Measurements from ENCODE around the gene LY6G6D.
A peak's percentile ranks its signal among the peaks of the same experiment; 100 is the strongest.

Gene LY6G6D, protein sequence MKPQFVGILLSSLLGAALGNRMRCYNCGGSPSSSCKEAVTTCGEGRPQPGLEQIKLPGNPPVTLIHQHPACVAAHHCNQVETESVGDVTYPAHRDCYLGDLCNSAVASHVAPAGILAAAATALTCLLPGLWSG

DNA sequence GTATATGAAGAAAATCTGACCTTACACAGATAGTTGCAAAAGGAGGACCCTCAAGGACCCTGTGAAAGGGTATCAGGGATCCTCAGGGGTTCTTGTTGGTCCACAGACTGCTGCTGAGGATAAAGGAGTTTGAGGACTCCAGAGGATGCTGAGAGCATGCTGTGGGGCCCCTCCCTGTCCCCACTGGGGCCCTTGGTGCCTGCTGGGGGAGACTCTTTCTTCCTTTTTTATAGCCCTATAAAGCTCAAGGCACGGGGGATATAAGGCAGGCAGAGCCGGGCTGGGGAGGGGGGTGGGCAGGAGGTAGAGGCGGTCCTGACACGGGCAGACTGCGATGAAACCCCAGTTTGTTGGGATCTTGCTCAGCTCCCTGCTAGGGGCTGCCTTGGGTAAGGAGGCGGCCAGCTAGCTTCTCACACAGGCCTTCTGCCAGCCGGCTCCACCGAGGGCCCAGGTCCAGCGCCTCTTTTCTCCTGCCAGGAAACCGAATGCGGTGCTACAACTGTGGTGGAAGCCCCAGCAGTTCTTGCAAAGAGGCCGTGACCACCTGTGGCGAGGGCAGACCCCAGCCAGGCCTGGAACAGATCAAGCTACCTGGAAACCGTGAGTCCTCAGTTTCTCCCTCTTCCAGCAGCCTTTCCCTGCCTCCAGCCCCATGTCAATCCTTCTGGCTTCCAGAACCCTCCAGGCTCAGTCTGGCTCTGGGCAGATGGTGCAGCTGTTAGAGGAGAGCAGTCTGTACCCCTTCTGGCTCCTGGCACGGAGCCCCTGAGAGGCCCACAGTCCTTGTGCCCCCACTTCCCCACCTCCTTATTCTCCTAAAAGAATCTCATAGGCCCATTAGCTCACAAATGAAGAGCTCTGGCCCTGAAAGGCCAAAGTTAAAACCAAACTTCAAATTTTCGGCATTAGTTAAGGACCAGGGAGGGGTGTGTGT is at the start of gene LY6G6D:
TSS of gene LY6G6D (plus strand) at position 327 of the 937 bp plus-strand sequence. CDS start at position 335, 8 bp downstream.
- no peak for DNase-seq

GRCh38 chr6:31665501-31666336 is 49.4 kb upstream of the LY6G6D start, which contains the start of gene CSNK2B:
TSS of gene CSNK2B (plus strand) at chr6:31666080. CDS start at chr6:31666832, 752 bp downstream.
- DNase-seq: peak; percentile 99

GRCh38 chr6:31666337-31666965 is 48.7 kb upstream of the LY6G6D start:
- no peak for DNase-seq

GRCh38 chr6:31669676-31670075 is 45.5 kb upstream of the LY6G6D start, which contains the start of gene LY6G5B:
TSS of gene LY6G5B (plus strand) at chr6:31669976. CDS start at chr6:31670951, 975 bp downstream.
- no peak for DNase-seq

GRCh38 chr6:31676322-31676903 is 38.7 kb upstream of the LY6G6D start:
- no peak for DNase-seq

- no peak for DNase-seq
Observed at GRCh38 chr6:31676904-31677303, 38.2 kb upstream of the LY6G6D start.

- no peak for DNase-seq
Observed at GRCh38 chr6:31677955-31678354, 37.2 kb upstream of the LY6G6D start.

- DNase-seq: peak; percentile 60
Observed at GRCh38 chr6:31680226-31681134, 34.7 kb upstream of the LY6G6D start, which contains the start of gene LY6G5C. TSS of gene LY6G5C (minus strand) at chr6:31681067. CDS start at chr6:31680373, 694 bp downstream.

DNA sequence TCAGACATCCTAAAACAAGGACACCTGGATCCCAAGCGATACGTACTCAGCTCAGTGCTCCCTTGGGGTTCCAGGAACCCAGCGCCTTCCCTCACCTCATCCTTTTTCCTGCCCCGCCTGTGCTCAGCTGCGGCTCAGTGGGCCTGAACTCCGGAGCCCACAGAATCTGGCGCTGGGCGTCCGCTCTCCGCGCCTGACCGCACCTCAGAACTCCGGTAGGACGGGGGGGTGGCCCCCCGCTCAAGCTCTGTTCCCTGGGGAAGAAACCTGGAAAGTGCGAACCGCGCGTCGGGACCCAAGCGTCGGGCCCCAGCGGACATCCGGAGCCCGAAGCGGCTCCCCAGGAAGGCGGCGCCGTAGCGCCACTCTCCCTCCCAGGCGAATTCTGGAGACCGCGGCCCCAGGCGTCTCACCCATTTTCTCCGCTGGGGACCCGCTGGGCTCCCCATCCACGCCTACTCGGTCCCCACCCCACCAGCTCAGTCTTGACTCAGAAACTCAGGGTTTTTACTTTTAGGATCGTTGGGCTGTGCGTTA is 33.9 kb upstream of the LY6G6D start:
- DNase-seq: peak; percentile 48

- DNase-seq: no peak
Observed at GRCh38 chr6:31683591-31683990, 31.6 kb upstream of the LY6G6D start.

DNA sequence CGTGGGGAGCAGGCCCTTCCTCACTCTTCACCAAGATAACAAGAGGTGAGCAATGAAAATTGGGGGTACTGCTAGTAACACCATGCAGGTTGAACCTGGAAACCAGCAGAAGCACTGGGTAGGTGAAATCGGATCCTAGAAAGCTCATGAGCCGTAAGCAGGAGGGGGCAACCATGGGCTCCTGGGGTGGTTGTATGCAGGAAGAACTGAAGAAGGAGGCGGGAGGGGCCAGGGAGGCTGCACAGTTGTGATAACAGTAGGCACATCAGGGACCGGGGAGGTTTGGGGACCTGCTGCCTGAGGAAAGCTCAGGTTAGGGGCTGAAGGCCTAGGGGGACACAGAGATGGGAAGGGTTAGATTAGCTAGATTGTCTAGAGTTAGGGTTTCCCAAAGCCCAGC is 28.7 kb upstream of the LY6G6D start:
- no peak for DNase-seq

DNA sequence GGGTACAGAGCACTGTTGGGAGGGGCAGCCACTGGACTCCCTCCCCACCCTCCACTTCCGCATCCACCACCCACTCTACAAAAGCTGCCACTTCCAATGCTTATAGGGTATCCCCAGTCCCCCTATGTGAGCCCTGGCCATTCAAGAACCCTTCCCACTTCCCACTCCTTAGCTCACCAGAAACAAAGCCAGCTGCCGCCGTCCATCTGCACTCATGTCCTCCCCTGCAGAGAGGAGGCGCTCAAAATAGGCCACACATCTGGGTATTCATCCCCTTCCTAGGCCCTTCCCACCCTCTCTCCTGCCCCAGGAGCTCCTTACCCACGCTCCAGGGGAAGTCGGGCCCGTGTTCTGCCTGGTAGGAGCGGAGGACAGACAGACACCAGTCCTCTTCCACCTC is 27.8 kb upstream of the LY6G6D start:
- DNase-seq: no peak

DNA sequence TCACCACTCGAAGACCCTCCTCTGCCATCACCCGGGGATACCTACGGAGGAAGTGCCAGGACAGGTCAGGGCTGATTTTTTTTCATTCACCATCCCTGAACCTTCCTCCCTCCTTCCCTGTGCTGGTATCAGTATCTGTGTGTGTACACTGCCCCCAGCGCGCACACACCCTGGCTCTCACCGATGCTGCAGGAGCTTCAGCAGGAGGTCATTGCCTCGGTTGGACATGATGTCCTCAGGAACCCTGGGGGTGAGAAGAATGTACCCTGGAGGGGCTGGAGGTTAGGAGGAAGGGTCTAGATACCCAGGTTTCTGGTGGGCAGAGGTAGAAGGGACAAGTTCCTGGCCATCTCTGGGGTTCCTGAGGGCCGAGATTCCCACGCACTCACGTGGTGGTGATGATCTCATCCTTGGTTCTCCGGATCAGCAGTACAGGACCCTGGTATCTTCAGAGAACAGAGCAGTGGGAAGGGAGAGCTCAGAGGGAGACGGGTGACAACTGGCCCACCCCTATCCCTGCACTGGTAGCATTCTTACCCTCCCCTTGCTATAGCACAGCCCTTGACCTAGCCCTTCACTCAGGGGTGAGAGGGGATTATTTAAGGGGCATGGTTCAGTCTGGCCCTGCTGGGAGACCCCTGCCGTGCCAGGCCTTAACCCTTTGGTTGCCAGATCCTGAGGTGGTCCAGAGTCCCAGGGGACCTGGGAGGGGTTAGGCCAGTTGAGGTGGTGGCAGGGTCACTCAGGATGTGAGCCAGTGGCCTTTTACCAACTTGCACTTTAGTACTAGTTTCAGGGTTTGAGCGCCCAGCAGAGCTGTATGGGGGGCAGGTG is 27.1 kb upstream of the LY6G6D start:
- no peak for DNase-seq

- no peak for DNase-seq
Observed at GRCh38 chr6:31689249-31690110, 25.7 kb upstream of the LY6G6D start.

DNA sequence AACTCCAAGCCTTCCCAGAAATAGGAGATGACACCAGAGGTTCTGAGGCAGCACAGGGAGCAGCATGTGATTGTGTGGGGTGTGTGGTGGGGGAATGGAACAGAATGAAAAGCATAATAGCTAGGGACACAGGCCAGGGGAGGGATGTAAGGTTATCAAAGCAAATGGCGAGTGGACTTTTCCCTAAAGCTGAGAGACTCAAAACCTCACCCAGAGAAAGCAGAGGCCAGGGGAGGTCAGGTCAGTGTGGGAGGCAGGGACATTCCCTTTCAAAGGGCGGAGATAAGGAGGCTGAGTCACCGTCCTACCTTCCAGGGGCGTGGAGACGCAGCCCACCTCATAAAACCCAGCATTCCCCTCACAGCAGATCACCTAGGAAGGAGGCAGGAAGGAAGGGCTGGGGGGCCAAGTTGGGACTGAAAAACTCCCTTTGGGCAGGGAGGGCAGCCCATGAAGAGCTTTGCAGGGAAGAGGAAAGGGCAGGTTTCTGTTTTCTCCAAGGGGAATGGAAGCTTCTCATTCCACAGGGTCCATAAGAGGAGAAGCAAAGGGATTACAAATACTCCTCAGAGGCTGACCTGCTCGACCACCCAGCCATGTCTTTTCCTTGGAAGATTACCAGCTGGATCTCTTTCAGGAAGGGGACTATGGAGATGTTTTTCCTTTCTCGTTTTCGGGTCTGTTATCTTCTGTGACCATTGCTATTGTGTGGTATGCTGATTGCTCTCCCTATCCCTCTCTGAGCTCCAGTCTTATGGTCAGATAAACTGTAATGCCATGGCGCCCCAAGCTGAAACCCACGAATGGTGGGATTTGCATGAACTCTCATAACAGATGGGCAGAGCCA is 24.7 kb upstream of the LY6G6D start:
- no peak for DNase-seq

GRCh38 chr6:31691078-31691463 is 24.1 kb upstream of the LY6G6D start:
- no peak for DNase-seq

DNA sequence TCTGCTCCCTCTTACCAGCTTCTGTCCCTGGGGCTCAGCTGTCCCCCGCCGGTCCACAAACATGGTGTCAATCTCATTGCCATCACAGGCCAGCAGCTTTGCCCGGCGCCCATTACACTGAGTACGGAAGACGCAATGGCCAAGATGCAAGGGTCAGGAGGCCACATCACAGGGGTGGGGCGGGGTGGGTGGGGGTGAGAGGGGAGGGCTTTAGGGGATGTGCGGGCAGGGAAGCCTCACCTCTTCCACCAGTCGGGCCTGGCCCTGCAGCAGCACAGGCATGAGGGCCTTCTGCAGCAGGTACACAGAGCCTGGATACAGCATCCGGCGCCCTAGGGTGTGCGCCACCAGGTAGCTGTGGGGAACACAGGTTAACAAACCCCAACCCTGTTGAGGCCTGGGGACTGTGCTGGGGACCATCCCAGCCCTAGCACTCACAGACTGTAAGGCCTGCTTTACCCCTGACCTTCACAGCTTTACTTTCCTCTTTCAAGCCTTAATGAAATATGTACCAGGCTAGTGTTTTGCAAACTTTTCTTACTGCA is 23.5 kb upstream of the LY6G6D start:
- DNase-seq: no peak

DNA sequence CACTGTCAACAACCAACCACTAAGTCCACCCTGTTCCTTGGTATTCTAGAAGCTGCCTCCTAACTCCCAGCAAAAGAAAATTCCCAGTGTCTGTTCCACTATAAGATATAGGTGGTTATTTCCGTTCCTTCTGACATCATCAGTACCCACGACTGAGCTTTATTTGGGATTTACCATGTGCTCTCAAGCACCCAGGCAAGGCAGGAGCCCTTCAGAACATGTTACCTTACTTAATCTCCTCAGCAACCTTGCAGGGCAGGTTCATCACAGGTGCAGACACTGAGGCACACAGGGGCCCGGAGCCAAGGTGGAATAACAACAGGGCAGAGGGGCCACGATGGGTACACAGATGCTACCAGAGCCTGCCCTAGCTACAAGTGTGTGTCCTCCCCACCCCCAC is 22.8 kb upstream of the LY6G6D start:
- no peak for DNase-seq
